Liver (tissue), 9 donors: ENCODE measurements around the gene HLA-DRA. TPM values are rescaled to one million over a fixed set of nuclear protein-coding genes. Genes with fewer than 3 reads are reported as not detected.
A peak's percentile ranks its signal among the peaks of the same experiment; 100 is the strongest.

ENCODE experiments used
- DNase-seq: peaks from one replicate; pipeline ENCODE4 v3.0.0-alpha.2; 2017; ENCODE audit warnings: low spot score
- H3K27ac ChIP-seq, 2 donors: one replicate each; pipeline ENCODE4 v1.7.0; 2013; ENCODE audit warnings: inconsistent platforms in 2 of 2, low read length in 2 of 2, control low read depth in 1 of 2, low read depth in 1 of 2, mild to moderate bottlenecking in 1 of 2
- H3K27me3 ChIP-seq, 4 donors: one replicate each; pipeline versions ENCODE4 v1.6.1 to v1.7.0; 2013; ENCODE audit warnings: low read length in 3 of 4, inconsistent platforms in 1 of 4, mild to moderate bottlenecking in 1 of 4, moderate library complexity in 1 of 4; ENCODE audit not compliant: control insufficient read depth in 4 of 4, insufficient read depth in 4 of 4
- H3K36me3 ChIP-seq, 4 donors: one replicate each; pipeline versions ENCODE4 v1.6.1 to v1.7.0; 2013; ENCODE audit warnings: low read length in 3 of 4, mild to moderate bottlenecking in 3 of 4, low read depth in 1 of 4, moderate library complexity in 1 of 4; ENCODE audit not compliant: control insufficient read depth in 4 of 4, insufficient read depth in 3 of 4
- H3K4me1 ChIP-seq, 4 donors: one replicate each; pipeline versions ENCODE4 v1.6.1 to v1.7.0; 2013; ENCODE audit warnings: low read length in 3 of 4, mild to moderate bottlenecking in 3 of 4, moderate library complexity in 1 of 4; ENCODE audit not compliant: control insufficient read depth in 4 of 4, insufficient read depth in 4 of 4
- H3K4me3 ChIP-seq, 3 donors: one replicate each; pipeline versions ENCODE4 v1.6.1 to v1.7.0; 2013; ENCODE audit warnings: low read length in 3 of 3, control low read depth in 1 of 3, low read depth in 1 of 3, mild to moderate bottlenecking in 1 of 3
- H3K9ac ChIP-seq, 2 donors: one replicate each; pipeline ENCODE4 v1.7.0; 2013; ENCODE audit warnings: low read length in 2 of 2, mild to moderate bottlenecking in 2 of 2, moderate library complexity in 2 of 2, control low read depth in 1 of 2, low read depth in 1 of 2
- H3K9me3 ChIP-seq, 4 donors: one replicate each; pipeline versions ENCODE4 v1.6.1 to v1.7.0; 2013; ENCODE audit warnings: low read length in 3 of 4; ENCODE audit not compliant: control insufficient read depth in 4 of 4
- ATF3 ChIP-seq: IDR thresholded peaks from 2 replicates; pipeline ENCODE4 v1.6.1; 2016; ENCODE audit warnings: antibody characterized with exemption
- EGR1 ChIP-seq, 2 donors: IDR thresholded peaks; 2 replicates each; pipeline ENCODE4 v1.6.1; 2016 to 2018; ENCODE audit warnings: antibody characterized with exemption in 2 of 2, low read depth in 2 of 2
- FOXA1 ChIP-seq: IDR thresholded peaks from 2 replicates; pipeline ENCODE4 v1.6.1; 2016; ENCODE audit warnings: antibody characterized with exemption
- GABPA ChIP-seq, 2 donors: IDR thresholded peaks in 1 of 2; conservative IDR thresholded peaks in 1 of 2; 2 replicates each; pipeline ENCODE4 v1.6.1; 2016; ENCODE audit warnings: antibody characterized with exemption in 2 of 2, mild to moderate bottlenecking in 1 of 2, moderate library complexity in 1 of 2
- HNF4A ChIP-seq, 2 donors: conservative IDR thresholded peaks; 2 replicates each; pipeline ENCODE4 v1.6.1; 2016; ENCODE audit warnings: antibody characterized with exemption in 2 of 2, mild to moderate bottlenecking in 2 of 2
- HNF4G ChIP-seq: IDR thresholded peaks from 2 replicates; pipeline ENCODE4 v1.6.1; 2016; ENCODE audit warnings: antibody characterized with exemption
- JUND ChIP-seq, 2 donors: IDR thresholded peaks; 2 replicates each; pipeline ENCODE4 v1.6.1; 2016; ENCODE audit warnings: antibody characterized with exemption in 2 of 2
- MAX ChIP-seq: IDR thresholded peaks from 2 replicates; pipeline ENCODE4 v1.6.1; 2016; ENCODE audit warnings: antibody characterized with exemption
- NR2F2 ChIP-seq: IDR thresholded peaks from 2 replicates; pipeline ENCODE4 v1.6.1; 2016; ENCODE audit warnings: antibody characterized with exemption
- RAD21 ChIP-seq, 2 donors: IDR thresholded peaks; 2 replicates each; pipeline ENCODE4 v1.6.1; 2016; ENCODE audit warnings: antibody characterized with exemption in 2 of 2, mild to moderate bottlenecking in 2 of 2
- REST ChIP-seq: IDR thresholded peaks from 2 replicates; pipeline ENCODE4 v1.6.1; 2016; ENCODE audit warnings: antibody characterized with exemption, mild to moderate bottlenecking
- SP1 ChIP-seq: IDR thresholded peaks from 2 replicates; pipeline ENCODE4 v1.6.1; 2018; ENCODE audit warnings: antibody characterized with exemption, mild to moderate bottlenecking
- TAF1 ChIP-seq: conservative IDR thresholded peaks from 2 replicates; pipeline ENCODE4 v1.6.1; 2016; ENCODE audit warnings: antibody characterized with exemption, mild to moderate bottlenecking
- YY1 ChIP-seq: IDR thresholded peaks from 2 replicates; pipeline ENCODE4 v1.6.1; 2016; ENCODE audit warnings: antibody characterized with exemption, mild to moderate bottlenecking
- ZBTB33 ChIP-seq: IDR thresholded peaks from 2 replicates; pipeline ENCODE4 v1.6.1; 2016; ENCODE audit warnings: antibody characterized with exemption
- whole genome bisulfite sequencing: extraction: QIAGEN DNeasy Blood & Tissue Kit; methylation state at CpG from one replicate; pipeline ENCODE4 v1.1.7; 2013; 5-methylcytosine and 5-hydroxymethylcytosine counted together
- polyA plus RNA-seq, 2 donors: library from polyadenylated mRNA; stranded (reverse) in 1 of 2; unstranded in 1 of 2; fragments of 200-250 nt in 1 of 2; fragments of >200 nt in 1 of 2; fragmentation: Nextera tagmentation in 1 of 2; extraction: Ambion mirVana in 1 of 2; gene quantifications; one replicate each; pipeline versions ENCODE4 v1.2.1 to v1.2.3, GENCODE V29; 2013 to 2015
- total RNA-seq, 2 donors: library from RNA; depleted of rRNA; stranded (reverse); fragments of >200 nt; gene quantifications; one replicate each; pipeline ENCODE4 v1.2.3, GENCODE V29; 2014
- donor health status: healthy.
- donor health status: healthy.
- donor health status: healthy.
- donor health status: healthy.
- donor health status: healthy.

Gene HLA-DRA
- total and polyA plus RNA-seq, 4 donors, result 53.4 to 145 (median 88.2) TPM

- TF ChIP-seq REST (no peak), MAX (no peak), GABPA (IDR thresholded peaks at IDR 0.05 in 1 of 2, conservative IDR thresholded peaks at IDR 0.05 in 1 of 2) (no peak), RAD21 (IDR thresholded peaks at IDR 0.05) (no peak), YY1 (no peak), EGR1 (IDR thresholded peaks at IDR 0.05; ENCODE audit: low read depth in 2 of 2) (no peak), FOXA1 (no peak)
Observed at GRCh38 chr6:32424589-32425300, 14.9 kb upstream of the HLA-DRA start (continued).

- H3K27ac ChIP-seq, result no peak overlapping the region
- whole genome bisulfite sequencing, result 38% methylated on average over 4 of the region's 4 CpGs
- H3K4me1 ChIP-seq, result peaks cover 5 to 12% (median 8%) of the 10 kb centered on the region in 4 donors
- H3K36me3 ChIP-seq, result no peaks in the 10 kb centered on the region
- TF ChIP-seq RAD21 (IDR thresholded peaks at IDR 0.05) (no peak), HNF4A (conservative IDR thresholded peaks at IDR 0.05) (peak in 1 of 2 donors; percentile 63), NR2F2 (no peak), REST (no peak), SP1 (peak; percentile 51), EGR1 (IDR thresholded peaks at IDR 0.05; ENCODE audit: low read depth in 2 of 2) (no peak)
- H3K4me3 ChIP-seq, result no peak overlapping the region
- no peaks in the 10 kb centered on the region for H3K9me3 ChIP-seq
- H3K9ac ChIP-seq, result no peak overlapping the region
- peaks cover 0 to 2% (median under 1%) of the 10 kb centered on the region in 4 donors for H3K27me3 ChIP-seq
- no peak for DNase-seq
Observed at GRCh38 chr6:32426338-32426737, 13.3 kb upstream of the HLA-DRA start.

GRCh38 chr6:32427218-32427617 lies 12.5 kb upstream of the HLA-DRA start:
- Histone ChIP-seq H3K9ac (no peak overlapping the region), H3K27me3 (peaks cover 0 to 3% (median 0%) of the 10 kb centered on the region in 4 donors), H3K27ac (no peak overlapping the region), H3K4me1 (peaks cover 5 to 12% (median 8%) of the 10 kb centered on the region in 4 donors), H3K9me3 (no peaks in the 10 kb centered on the region), H3K4me3 (no peak overlapping the region), H3K36me3 (no peaks in the 10 kb centered on the region)
- DNase-seq, result no peak
- 9% methylated on average over 1 of the region's 1 CpG for WGBS
- TF ChIP-seq RAD21 (IDR thresholded peaks at IDR 0.05) (peak in 1 of 2 donors; percentile 11), ZBTB33 (no peak), TAF1 (no peak), MAX (no peak), JUND (IDR thresholded peaks at IDR 0.05) (peak; percentile 100), FOXA1 (no peak), ATF3 (peak; percentile 98), REST (no peak), NR2F2 (peak; percentile 56), HNF4G (peak; percentile 65)
